Cortex of kidney (tissue), 1 donor: ENCODE data around the gene NXPE1.

Experiments
- DNase-seq: peaks from one replicate; lab custom pipeline; 2025; lab: John Stamatoyannopoulos, UW

NXPE1 gene

DNA sequence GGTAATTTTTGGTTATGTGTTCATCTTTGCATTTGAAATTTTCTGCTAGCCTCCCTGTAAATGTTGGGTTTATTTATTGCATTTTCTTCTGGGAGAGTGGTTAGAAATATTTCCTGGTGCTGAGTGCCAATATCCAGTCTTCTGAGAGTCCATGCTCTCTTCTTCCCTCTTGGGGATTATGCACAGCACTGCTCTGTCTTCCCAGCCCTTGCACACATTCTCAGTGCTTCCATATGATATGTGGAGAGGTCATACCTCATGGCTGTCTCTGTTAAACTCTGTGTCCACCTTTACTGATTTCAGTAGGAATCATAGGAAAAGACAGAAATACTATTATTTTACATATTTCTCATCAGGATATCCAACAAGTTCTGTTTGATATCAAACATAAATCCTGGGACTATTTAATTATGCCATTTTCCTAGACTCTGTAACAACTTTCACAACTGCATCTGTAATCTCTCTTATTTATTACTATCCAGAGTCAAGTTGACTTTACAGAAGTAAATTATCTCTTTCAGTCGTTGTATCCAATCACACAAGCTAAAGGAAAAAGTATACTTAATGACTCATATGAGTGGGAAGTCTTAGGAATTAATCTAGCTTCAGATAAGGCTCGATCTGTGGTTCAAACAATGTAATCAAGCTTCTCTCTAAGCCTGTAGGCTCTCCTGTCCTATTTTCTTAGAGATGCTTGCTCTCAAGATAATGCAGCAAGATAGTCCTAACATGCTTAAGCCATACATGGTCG, 2.7 kb upstream of the NXPE1 start:
- DNase-seq, result no peak

DNA sequence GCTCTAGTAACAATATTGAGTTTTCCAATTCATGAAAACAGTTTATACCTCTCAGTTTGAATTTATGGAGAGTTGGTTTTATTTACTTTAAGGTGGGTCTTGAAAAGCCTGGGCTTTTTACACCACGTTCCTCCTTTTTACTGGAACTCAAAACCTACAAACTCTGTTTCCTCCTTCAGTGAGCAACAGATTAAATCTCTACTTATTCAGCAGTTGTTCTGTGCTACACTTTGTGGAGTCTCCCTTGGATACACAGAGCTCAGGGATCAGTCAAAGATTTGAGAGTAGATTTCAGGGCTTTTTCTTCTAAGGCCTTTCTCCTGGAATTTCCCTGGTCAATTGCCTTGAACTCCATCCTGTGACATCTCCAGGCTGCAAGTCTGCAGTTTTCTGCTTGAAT, 3.5 kb downstream of the NXPE1 start:
- no peak for DNase-seq

DNA sequence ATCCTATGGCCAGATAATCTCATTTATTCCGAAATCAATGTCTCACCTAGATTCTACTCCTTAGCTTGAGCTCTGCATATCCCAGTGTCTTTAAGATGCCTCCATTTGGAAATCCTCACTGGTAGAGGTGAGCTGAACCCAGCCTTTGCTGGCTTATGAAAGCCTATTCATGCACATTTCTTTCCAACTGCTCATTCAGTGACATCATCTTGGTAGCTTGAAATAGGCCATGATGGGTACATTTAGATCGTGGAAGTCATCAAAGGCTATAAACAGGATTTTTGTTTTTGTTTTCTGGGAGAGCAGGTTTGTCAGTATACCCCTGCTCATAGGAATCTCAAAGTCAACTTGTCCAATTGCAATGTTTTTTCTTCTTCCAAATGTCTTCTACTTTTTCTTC, 6.0 kb downstream of the NXPE1 start:
- DNase-seq, result no peak

DNA sequence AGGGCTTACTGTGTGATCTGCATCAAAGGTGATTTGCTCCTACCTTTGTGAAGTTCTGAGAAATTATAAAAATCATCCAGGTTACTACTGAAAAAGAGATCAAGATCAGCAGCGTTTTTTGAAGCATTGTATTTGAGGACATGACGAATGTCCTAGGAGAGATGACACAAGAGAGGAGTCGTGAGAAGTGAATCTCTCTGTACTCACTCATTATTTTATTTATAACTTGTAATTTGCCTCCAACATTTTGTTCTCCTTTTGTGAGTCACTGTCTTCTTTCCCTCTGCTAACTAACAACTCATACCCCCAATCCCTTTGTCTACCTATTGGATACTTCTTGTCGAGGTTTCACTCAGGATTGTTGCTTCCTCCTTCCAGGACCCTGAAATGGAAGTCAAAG, 8.6 kb downstream of the NXPE1 start:
- no peak for DNase-seq

DNA sequence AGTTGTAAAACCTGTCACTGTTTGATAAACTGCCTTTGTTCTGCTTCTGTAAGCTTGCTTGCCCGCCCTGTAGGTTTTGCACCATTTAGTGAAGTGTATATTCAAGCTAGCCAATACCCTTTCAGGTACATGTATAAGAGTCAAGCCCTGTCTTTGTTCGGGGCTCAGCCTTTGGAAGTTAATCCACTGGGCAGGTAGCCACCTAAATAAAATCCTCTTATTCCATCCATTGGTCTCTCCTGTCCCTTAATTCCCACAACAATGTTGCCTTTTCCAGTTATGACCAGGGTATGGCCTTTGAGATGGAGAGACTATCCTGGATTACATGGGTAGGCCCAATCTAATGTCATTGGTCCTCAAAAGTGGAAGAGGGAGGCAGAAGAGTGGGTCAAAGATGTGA, 34.0 kb downstream of the NXPE1 start:
- DNase-seq, result no peak

DNA sequence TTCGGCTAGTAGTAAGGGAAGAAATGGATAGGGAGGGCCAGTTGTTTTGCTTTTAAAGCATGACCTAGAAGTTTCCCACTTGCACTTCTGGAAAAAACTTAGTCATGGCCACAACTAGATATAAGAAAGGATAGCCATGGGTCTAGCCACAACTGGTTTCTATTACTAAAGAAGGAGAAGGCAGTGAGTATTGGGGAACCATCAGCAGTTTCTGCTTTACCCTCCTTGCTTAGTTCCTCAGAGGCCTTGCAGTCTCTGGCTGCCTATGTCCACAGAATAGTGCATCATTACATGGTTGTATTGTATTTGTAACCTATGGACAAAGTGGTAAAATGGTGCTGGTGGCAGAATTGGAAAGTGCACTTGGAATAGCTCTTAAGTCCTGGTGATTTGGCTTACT, 35.6 kb downstream of the NXPE1 start:
- no peak for DNase-seq

DNA sequence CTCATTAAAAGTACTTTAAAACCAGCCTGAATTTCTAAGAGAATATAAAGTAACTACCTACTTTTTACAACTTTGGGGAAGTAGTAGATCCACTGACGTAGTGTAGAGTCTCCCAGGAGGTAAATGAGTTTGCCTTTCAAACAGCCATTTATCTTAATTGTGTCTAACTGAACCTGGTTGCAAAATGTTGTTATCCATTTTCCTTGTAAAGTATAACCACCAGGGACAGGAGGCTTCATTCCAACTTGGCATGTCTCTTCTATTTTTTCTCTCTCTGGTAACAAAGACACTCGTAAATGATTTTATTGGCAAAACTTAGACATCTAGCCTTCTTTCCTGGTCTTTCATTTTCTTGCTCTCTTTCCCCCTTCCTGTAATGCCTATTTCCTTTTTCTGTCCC, 36.9 kb downstream of the NXPE1 start:
- no peak for DNase-seq

DNA sequence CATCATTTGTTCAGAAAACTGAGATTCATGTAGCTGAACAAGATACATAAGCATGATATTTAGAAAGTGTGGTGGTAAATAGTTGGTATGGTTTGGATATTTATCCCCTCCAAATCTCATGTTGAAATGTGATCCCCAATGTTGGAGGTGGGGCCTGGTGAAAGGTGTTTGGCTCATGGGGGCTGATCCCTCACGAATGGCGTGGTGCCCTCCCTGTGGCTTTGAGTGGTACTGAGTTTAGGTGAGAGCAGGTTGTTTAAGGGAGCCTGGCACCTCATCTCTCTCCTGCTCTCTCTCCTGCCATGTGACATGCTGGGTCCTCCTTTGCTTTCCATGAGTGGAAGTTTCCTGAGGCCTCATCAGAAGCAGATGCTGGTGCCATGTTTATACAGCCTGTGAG, 48.1 kb downstream of the NXPE1 start:
- DNase-seq, result no peak

DNA sequence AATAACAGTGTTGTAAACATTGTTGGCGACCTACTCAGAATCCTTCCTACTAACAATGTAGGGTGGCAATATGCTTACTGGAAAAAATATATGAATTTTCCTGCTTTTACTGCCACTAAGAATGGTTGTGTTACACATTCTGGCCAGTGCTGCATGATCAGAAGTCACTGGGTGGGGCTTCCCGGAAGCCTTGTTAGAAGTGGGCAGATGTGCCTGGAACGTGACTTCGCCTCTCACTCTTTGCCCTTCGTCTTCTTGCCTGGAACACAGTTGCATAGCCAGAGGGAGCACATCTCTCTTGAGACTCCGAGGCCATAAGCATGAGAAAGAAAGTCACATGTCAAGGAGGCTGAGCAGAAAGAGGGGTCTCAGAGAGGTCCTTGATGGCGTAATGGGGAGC, 48.6 kb downstream of the NXPE1 start:
- no peak for DNase-seq

DNA sequence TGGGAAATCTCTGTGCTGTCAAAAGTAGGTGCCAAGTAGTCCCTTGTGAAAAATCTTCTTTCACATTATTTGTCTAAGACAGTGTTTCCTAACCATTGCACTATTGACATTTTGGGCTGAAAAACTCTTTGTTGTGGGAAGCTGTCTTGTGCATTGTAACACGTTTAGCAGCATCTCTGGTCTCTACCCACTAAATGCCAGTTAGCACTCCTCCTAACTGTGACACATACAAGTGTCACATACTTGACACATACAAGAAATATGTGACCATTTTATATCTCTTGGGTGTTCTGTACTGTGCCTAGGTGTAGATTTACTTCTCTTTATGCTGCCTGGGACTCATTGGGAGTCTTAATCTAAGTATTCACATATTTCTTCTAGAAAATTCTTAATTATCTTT, 57.8 kb downstream of the NXPE1 start:
- DNase-seq, result no peak

DNA sequence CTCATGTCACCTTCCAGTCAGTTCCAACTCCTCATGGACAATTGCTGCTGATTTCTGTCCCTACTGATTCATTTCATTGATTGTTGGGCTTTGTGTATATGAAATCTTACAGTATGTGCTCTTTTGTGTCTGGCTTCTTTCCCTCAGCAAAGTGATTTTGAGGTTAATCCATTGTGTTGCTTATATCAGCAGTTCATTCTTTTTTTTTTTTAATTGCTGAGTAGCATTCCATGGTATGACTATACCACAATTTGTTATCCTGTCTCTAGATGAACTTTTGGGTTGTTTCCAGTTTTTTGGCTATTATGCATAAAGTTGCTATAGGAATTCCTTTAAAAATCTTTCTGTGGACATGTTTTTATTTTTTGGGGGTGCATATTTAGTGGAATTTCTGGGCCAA, 59.9 kb downstream of the NXPE1 start:
- DNase-seq, result no peak

DNA sequence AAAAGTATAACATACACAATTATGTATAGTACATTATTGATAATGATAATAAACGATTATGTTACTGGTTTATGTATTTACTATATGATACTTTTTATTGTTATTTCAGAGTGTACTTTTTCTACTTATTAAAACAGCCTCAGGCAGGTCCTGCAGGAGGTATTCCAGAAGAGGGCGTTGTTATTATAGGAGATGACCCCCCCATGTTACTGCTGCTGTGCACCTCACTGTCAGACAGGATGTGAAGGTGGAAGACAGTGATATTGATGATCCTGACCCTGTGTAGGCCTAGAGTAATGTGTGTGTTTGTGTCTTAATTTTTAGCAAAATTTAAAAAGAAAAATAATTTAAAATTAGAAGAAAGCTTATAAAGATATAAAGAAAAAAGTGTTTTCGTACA, 62.8 kb downstream of the NXPE1 start:
- no peak for DNase-seq

DNA sequence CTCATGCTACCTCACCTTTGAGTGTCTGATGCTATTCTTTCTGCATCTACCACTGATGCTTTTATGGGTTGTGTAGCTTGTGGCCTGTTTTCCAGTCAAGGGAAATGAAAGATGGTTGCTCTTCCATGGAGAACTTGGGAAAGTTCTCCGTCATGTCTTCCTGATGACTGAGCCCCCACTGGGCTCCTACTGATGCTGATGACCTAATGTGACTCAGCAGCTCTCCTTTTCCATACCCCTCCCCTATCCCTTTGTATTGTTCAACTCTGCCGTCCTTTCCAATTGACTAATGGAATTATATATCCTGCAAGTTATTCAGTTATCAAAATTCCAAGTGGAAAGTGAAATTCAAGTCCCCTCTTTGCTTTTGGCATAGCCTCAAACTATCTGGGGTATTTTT, 75.8 kb downstream of the NXPE1 start:
- no peak for DNase-seq

DNA sequence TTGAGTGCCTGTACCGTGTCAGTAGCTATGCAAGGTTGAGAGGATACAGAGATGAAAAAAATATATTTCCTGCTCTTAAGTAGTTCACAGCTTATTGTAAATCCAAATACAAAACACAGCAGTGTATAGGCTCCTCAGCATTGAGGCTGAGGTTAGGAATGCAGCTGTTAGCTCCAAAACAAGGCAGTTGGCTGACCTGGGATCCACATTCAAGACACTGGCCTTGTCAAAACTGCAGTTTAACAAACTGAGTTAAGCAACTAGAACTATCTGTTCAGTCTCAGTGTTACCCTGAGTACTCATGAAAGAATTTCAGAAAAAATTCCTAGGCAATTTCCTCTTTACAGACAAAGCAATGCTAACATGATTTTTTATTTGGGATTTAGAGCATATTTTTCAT, 77.6 kb downstream of the NXPE1 start:
- DNase-seq, result no peak

DNA sequence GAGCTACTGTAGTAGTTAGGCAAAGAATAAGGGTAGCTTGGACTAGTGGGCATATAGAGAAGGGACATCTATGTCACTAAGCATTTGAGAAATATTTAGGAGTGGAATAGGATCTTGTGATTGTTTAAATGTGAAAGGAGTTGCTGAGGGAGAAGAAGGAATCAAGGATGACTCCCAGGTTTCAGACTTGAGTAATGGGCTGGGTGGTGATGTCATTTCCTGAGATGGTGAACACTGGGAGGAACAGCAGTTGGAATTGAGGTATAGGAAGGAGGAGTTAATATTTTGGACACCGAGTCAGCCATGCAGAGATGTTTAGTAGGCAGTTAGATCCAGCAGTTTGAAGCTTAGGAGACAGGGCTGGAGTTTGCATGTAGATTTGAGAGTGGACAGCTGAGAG, 80.3 kb downstream of the NXPE1 start:
- no peak for DNase-seq

DNA sequence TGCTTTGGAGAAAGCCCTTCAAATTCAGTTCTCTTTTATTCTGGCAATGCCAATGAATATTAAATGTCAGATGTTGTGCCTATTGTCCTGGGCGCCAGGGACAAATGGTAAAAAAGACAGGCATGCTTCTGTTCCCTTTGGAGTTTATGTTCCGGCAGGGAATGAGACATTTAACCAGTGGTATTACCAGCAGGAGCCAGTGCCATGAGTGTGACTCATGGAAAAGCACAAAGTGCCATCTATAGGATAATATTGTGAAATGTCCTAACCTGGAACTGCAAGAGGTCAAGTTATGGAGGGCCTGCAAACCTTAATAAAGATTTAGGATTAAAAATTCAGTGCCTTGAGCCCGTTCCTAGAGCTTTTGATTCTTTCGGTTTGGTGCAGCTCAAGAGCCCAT, 80.9 kb downstream of the NXPE1 start:
- no peak for DNase-seq

DNA sequence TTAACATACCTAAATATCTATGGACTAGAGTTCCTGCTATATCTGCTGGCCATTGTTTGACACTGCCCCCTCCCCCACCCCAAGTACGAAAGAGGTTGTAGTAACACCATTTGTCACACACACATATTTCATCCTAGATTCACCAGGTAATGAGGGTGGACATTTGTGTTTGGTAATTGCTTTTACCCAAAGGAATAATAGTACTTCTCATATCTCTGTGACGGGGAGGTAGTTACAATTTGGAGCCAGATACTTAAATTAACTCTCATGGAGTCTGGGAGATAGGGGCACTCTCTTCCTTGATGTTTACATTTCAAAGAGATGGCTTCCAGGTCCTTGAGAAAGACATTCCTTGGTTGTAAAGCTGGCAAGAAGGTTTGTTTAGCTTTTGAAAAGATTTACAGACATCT, 81.7 kb downstream of the NXPE1 start:
- no peak for DNase-seq

DNA sequence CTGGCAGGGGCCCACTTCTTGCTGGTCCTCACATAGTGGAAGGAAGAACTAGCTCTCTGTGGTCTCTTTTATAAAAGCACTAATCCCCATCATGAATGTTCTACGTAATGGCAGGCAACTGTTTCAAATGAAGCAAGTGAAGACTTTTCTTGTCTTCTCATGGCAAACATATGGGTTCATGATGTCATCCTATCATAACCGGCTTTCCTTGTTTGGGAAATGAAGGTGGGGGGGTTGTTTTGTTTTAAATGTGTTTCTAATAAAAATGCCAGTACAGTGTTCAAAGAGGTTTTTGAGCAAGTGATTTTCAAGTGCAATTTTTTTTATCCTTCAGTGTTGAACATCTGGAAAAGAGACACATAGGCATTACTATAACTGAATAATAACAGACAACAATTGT, 87.0 kb downstream of the NXPE1 start:
- DNase-seq, result no peak
